ENCODE data around the gene GNAL. TPM values are rescaled to one million over a fixed set of nuclear protein-coding genes. Genes with fewer than 3 reads are reported as not detected.

GNAL gene
- total RNA-seq, 1 experiment from 2014 or later = 0.44 TPM

GRCh38 chr18:11817229-11817628 lies 128.2 kb downstream of the GNAL start:
- H3K4me1 ChIP-seq (ENCODE audit: control insufficient read depth, insufficient read depth, low read length) = no peaks in the 10 kb centered on the region
- no peak overlapping the region for H3K27ac ChIP-seq (ENCODE audit: low read length)
- intact Hi-C loops (cut with micrococcal nuclease; ENCODE audit: unreplicated experiment) (no loop called here), in situ Hi-C loops (cut with HindIII; ENCODE audit: low pct_unique_long_range_greater_than_20kb, low sequenced_read_pairs) (no loop called here)
- CTCF ChIA-PET = no interaction called here
- ATAC-seq (no peak), DNase-seq (ENCODE audit: low read depth, low spot score) (no peak)
- H3K9me3 ChIP-seq (ENCODE audit: control insufficient read depth, insufficient read depth, low read depth, low read length) = no peaks in the 10 kb centered on the region
- POLR2A ChIA-PET = no interaction called here
- no peaks in the 10 kb centered on the region for H3K36me3 ChIP-seq (ENCODE audit: control insufficient read depth, insufficient read depth, low read length)
- no peak for TF ChIP-seq SIN3A (IDR thresholded peaks at IDR 0.05; ENCODE audit: borderline replicate concordance, insufficient read depth, low read depth, low read length)
- no peak for TF ChIP-seq REST (IDR thresholded peaks at IDR 0.05; ENCODE audit: insufficient read depth in 1 of 2, low read depth in 2 of 2, low read length in 1 of 2)
- no TSS peak for BruUV-seq (replicated peaks)
- no peaks in the 10 kb centered on the region for H3K27me3 ChIP-seq (ENCODE audit: control insufficient read depth, insufficient read depth, low read length)
- no peak overlapping the region for H3K4me3 ChIP-seq (ENCODE audit: low read depth in 2 of 2, low read length in 2 of 2)

- POLR2A ChIA-PET = interaction anchor here (0.7 kb wide), 1 partner anchor 643 kb away, joined by 12 read pairs; no protein-coding TSS in a partner anchor
Measured at GRCh38 chr18:11818486-11819203, 129.6 kb downstream of the GNAL start.

More at GRCh38 chr18:11818486-11819203, 129.6 kb downstream of the GNAL start:
- CTCF ChIA-PET = interaction anchor here (0.7 kb wide), 1 partner anchor 20 kb away, joined by 4 read pairs; no protein-coding TSS in a partner anchor
- Histone ChIP-seq H3K4me3 (ENCODE audit: low read depth in 2 of 2, low read length in 2 of 2) (no peak overlapping the region), H3K4me1 (ENCODE audit: control insufficient read depth, insufficient read depth, low read length) (no peaks in the 10 kb centered on the region), H3K36me3 (ENCODE audit: control insufficient read depth, insufficient read depth, low read length) (no peaks in the 10 kb centered on the region), H3K27ac (ENCODE audit: low read length) (no peak overlapping the region), H3K9me3 (ENCODE audit: control insufficient read depth, insufficient read depth, low read depth, low read length) (no peaks in the 10 kb centered on the region), H3K27me3 (ENCODE audit: control insufficient read depth, insufficient read depth, low read length) (no peaks in the 10 kb centered on the region)
- DNase-seq (ENCODE audit: low read depth, low spot score) (no peak), ATAC-seq (no peak)
- BruUV-seq (replicated peaks) = no TSS peak
- in situ Hi-C loops (cut with HindIII; ENCODE audit: low pct_unique_long_range_greater_than_20kb, low sequenced_read_pairs) = no loop called here
- no peak for TF ChIP-seq REST (IDR thresholded peaks at IDR 0.05; ENCODE audit: insufficient read depth in 1 of 2, low read depth in 2 of 2, low read length in 1 of 2)
- TF ChIP-seq POLR2AphosphoS5 (IDR thresholded peaks at IDR 0.05; ENCODE audit: low read depth, low read length) = no peak
- TF ChIP-seq TCF7L2 (IDR thresholded peaks at IDR 0.05; ENCODE audit: low read depth, low read length) = no peak
- no peak for TF ChIP-seq CTCF (IDR thresholded peaks at IDR 0.05)
- TF ChIP-seq SIN3A (IDR thresholded peaks at IDR 0.05; ENCODE audit: borderline replicate concordance, insufficient read depth, low read depth, low read length) = no peak
- intact Hi-C loops (cut with micrococcal nuclease; ENCODE audit: unreplicated experiment) = no loop called here

Measured in Panc1 (cell line).